GM18873 (cell line): ENCODE data around the gene DOCK6.

ENCODE experiments used
- ATAC-seq: cut with Tn5 transposase; IDR thresholded peaks from one replicate; pipeline ENCODE4 v1.9.1; 2021; ENCODE audit warnings: mild to moderate bottlenecking, moderate library complexity, moderate number of reproducible peaks; ENCODE audit not compliant: unreplicated experiment, low FRiP score

The DOCK6 gene

GRCh38 chr19:11151181-11151580 lies 111.1 kb downstream of the DOCK6 start:
- ATAC-seq = no peak
